ENCODE results near the gene ALDH5A1.

Gene ALDH5A1

DNA sequence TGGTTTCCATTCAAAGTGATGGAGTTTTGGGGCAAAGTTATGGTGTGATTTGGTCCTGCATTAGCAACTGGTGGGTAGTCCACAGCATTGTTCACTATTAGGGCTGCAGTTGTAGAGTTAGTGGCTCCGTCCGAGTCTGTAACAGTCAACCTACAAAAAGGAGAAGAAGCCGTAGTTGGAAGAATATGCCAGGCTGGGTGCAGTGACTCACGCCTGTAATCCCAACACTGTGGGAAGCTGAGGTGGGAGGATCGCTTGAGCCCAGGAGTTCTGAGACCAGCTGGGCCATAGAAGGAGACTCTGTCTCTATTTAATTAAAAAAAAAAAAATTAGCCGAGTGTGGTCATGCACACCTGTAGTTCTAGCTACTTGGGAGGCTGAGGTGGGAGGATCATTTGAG is 81.7 kb downstream of the ALDH5A1 start:
- no peak for FAIRE-seq

DNA sequence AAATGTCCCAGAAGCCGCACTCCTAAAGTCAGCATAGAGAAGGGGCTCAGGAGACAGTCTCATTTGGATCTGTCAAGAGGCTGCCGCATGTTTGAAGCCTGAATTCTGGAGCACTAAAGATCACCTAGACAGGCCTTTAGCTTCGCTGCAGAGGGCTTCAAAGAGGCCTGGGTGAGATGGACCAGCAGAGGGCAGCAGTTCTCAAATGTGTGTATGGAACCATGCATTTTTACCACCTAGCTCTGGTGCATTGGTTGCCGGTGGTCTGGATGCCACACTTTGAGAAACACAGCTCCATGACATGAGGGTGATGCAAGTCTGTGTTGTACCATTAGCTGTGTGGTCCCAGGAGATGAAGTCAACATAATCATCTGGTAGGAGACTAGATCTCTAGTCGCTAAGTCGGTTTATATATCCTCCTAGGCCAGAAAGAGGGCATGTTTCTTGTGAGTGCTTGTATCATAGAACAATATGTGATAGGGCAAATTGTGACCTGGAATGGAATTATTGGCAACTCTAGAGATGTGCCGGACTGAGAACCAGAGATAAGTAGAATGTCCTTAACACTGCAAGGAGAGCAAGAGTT is 86.4 kb downstream of the ALDH5A1 start:
- peak; percentile 65 for FAIRE-seq

DNA sequence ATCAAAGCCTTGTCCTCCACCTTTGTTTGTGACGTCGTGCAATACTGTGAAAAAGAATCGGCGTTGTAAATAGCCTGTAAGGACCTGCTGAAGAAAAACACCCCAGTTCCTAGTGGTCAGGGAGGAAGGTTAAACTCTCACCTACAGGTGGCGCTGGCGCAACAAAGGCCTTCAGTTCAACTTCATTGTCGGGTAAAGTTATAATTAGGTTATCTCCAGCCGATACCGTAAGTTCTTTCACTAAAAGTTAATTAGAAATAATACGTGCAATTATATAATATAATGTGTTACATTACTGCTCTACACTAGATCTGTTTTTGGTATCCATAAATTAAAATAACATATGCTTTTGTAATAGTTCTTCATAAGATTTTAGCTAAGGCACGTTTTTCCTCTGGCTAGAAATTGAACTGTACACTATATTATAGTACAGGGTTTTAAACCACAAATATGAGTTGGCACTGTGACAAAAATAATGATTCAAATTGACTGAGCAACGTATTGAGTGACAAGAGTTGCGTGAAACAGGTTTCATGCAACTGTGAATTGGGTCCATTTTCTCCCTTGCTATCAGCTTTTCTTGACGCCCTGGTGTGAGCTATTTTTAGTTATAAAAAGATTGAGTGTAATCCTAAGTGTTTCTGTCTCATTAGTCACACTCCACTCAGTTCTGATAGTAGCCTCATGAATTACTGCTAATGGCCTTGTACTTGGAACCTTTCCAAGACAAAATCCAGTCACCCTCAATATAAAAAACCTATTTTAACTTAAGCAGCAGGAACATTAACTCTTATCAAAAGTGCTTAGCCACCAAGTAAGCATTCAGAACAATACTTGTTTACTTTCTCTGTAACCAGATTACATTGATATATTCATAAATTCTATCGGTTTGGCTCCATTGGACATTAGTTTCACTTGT is 89.0 kb downstream of the ALDH5A1 start:
- peak; percentile 96 for FAIRE-seq

DNA sequence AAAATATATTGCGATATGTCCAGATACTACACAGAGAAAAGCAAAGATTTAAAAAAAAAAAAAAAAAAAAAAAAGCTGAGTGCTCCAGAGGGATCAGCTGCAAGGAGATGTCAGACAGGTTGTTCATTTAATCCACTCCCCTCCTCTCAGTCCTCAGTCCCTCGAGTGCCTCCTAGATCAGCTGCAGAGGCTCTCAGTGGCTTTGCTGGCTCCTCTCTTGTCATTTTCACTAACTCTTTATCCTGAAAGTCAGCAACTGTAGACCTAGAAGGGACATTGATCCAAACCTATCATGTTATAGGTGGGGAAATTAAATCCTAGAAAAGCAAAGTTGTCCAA is 89.6 kb downstream of the ALDH5A1 start:
- FAIRE-seq = no peak

All from G401.6 (cell line).